Suppressor macrophage treated with lipopolysaccharide for 1 hour (primary cell): ENCODE results near the gene ZNF892.
A peak's percentile ranks its signal among the peaks of the same experiment; 100 is the strongest.

ENCODE experiments used
- DNase-seq, 3 donors: peaks; one replicate each; pipeline ENCODE4 v3.0.0-alpha.2; 2020 to 2022

Gene ZNF892

DNA sequence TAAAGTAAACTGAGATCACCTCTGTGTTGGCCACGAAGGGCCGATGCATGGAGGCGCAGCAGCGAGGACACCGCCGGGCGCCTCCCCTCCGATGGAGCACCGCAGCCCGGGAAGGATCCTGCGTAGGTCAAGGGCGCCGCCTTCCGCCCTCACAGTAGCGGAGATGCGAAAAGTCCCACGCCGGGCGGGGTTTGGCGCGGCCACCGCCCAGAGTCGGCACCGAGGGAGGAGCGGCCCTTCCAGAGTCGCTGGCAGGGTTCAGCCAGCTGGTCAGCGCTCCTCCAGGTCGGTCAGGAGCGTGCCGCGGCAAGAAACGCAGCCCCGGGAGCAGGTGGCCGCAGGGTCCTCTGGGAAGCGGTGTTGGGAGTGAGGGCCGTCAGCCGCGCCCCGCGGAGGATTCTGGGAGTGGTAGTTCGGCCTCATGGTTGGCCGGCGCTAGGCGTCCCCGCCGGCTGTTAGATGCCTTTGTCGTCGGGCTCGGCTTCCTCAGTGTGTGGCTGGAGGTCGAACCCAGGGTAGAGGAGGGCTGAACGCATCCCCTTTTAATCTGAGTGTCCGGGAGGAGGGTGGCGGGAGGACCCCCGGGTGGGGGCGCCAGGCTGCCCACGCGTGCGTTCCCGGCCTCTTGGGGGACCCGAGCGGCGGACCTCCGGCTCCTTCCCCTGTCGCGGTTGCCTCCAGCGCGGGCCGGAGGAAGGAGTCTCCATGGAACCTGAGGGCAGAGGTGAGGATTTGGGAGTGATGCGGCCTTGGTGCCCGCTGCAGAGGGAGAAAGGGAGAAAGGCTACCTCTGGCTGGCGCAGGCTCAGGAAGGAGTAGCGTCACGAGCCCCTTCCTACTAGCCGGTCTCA lies at the start of gene ZNF892:
TSS of gene ZNF892 (plus strand) at position 411 of the 851 bp plus-strand sequence. CDS start at position 706, 295 bp downstream.
- DNase-seq, result peak; percentile 81 to 91 (median 85)

GRCh38 chr2:95158441-95158840 lies 48.9 kb upstream of the ZNF892 start:
- no peak for DNase-seq

- DNase-seq, result peak; percentile 22 to 56 (median 27)
Measured at GRCh38 chr2:95158891-95159619, 48.3 kb upstream of the ZNF892 start.

DNA sequence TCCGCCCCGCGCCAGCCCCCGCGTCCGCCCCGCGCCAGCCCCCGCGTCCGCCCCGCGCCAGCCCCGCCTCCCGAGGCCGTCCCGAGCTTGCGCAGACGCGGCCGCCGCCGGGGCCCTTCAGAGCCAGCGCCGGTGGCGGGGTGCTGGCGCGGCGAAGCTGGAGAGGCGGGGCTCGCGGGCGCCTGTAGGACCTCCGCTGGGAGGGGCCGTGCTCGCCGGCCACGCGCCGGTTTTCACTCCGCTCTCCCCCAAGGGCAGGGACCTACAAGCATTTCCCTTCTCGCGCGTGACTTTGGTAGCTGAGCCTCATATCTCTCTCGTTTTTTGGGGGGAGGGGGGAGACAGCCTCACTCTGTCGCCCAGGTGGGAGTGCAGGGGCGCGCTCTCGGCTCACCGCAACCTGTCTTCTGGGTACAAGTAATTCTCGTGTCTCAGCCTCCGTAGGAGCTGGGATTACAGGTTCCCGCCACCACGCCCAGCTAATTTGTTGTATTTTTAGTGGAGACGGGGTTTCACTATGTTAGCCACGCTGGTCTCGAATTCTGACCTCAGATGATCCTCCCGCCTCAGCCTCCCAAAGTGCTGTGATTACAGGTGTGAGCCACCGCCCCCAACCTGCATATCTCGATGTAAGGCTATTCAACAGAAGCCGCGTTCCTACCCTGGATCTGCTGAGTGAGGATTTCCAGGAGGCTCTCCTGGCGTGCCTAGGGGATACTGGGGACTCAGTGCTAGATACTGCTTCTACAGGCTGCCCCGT lies 47.5 kb upstream of the ZNF892 start, which contains the start of gene ZNF514:
TSS of gene ZNF514 (minus strand) at position 159 of the 760 bp plus-strand sequence. CDS start 6,595 bp downstream, outside the sequence.
- DNase-seq, result peak; percentile 73 to 91 (median 84)

DNA sequence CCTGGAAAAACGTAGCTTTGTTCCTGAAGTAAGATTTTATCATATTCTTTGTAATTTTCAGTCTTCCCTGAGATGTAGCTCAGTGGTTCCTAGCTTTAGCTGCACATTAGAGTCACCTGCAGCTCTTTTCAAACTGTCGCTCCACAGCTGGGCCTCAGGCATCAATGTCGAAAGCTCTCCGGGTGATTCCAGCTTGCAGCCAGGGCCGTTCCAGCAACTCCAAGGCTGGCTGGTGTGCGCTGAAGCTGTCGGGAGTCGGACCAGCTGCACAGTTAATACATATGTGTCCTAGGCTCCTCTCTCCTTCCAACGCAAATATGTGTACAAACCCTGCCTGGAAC lies 42.3 kb upstream of the ZNF892 start:
- no peak for DNase-seq

DNA sequence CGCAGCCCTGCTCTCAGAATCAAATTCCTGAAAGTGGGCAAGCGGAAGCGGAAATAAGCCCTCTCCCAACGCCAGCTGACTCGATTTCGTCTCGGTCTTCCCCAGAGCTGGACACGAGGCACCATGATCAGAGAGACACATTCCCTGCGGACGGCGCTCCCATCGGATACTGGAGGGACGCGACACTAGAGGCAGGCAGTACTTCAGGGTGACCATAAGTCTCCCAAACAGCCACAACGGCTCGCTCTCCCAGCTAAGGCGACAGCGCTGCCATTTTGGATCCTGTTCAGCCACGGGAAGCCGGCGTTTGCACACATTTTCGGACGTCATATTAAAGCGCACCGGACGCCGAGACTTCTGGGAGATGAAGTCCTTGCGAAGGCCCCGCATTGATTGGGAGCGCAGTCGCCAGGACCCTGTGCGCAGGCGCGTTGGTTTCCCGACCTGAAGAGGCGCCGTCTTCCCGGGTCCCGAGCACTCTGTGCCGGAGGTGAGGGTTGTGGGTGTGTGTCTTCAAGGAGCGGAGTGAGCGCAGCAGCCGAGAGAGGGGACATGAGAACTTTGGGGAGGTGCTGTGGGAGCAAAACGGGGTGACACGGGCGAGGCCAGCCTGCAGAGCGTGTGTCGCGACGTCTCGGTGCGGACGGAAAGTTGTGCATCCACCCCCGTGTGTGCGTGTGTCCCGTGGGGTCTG lies 41.8 kb upstream of the ZNF892 start, which contains the start of gene ZNF2:
TSS of gene ZNF2 (plus strand) at position 439 of the 694 bp plus-strand sequence. CDS start 10,418 bp downstream, outside the sequence.
- DNase-seq, result peak; percentile 98 to 99 (median 99)

DNA sequence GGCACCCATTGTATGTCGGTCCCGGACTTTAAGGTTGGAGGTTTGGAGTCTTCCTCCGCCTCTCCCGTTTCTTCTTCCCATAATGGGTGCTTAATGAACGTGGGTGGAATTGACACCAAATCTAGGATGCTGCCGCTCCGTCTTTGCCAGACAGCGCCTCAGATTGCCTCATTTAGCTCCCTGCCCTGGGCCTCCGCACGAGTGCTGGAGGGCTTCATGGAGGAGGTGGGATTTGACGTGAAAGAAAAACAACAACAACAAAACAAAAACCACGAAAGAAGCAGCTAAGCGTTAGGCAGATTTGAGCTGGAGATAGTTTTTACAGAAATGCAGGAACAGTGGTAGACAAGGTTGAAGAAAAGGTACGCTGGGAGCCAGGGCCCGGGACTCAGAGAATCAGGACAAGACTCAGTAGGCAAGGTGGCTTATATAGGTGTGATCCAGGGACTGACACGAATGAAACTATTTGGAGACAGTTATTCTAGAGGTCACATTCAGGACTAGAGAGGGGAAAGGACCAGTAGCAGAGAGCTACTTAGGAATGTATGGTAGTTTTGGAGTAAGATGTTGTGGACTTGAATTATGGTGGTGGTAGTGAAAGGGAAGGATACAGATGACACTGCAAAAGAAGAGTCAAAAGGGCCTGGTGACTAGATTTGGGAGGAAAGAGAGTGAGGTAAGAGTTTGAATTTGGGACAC lies 41.1 kb upstream of the ZNF892 start:
- DNase-seq, result no peak

GRCh38 chr2:95171902-95172301 lies 35.4 kb upstream of the ZNF892 start:
- DNase-seq, result no peak

GRCh38 chr2:95174031-95174542 lies 33.2 kb upstream of the ZNF892 start:
- DNase-seq, result no peak

DNA sequence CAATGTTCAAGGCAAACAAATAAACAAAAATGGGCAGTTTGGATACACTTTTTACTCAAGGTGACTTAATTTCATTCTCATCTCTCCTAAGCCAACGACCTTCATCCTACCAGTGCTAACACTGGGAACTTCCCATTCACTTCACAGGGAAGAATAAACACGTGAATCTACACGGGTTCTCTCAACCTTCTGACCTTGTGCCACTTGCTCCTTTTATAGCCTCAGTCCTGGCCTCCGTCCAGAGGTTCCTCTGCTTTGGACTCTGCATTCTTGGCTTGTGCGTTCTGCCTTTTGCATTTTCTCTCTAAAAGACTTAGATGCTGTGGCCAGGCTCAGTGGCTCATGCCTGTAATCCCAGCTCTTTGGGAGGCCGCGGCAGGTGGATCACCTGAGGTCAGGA lies 27.9 kb upstream of the ZNF892 start:
- DNase-seq, result no peak

- DNase-seq, result no peak
Measured at GRCh38 chr2:95181774-95182173, 25.5 kb upstream of the ZNF892 start.

DNA sequence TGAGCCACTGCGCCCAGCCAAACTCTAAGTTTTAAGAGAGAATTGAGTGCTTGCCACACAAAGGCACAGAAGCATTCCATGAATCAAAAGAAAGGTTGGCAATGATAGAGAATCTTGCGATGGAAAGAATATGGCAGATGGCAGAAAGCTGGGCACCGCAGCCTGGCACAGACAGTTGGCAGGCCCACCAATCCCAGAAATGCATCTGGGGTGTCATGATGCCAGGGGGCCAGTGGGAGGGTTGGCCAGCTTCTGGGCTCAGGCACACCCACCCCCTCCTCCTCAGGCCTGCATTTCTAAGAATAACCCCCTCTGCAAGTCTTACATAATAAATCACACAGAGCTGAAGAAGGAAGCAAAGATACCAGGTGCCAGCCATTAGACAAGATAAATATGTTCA lies 22.1 kb upstream of the ZNF892 start:
- DNase-seq, result no peak

- no peak for DNase-seq
Measured at GRCh38 chr2:95185973-95186372, 21.3 kb upstream of the ZNF892 start.

GRCh38 chr2:95192956-95193355 lies 14.4 kb upstream of the ZNF892 start:
- peak; percentile 37 to 62 (median 46) for DNase-seq

DNA sequence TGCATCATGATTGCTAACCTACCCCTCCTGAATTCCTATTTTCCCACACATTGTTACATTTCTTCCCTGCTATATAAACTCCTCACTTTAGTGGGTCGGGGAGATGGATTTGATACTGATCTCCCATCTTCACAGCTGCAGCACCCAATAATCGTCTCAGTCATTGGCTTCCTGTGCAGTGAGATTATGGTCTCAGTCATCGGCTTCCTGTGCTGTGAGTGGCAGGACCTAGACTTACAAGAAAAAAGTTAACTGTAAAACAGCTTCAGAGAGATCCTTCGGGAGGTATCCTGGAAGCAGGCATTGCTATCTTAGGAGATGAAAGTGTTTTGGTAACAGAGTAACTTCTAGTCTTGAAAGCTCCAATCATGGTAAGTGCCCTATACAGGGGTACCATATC lies 3.4 kb upstream of the ZNF892 start:
- DNase-seq, result no peak

GRCh38 chr2:95204396-95204795 lies 2.9 kb upstream of the ZNF892 start:
- DNase-seq, result no peak

- no peak for DNase-seq
Measured at GRCh38 chr2:95206096-95206495, 1.2 kb upstream of the ZNF892 start.

- DNase-seq, result no peak
Measured at GRCh38 chr2:95208106-95208505, 785 bp downstream of the ZNF892 start.

- no peak for DNase-seq
Measured at GRCh38 chr2:95215018-95215612, 7.8 kb downstream of the ZNF892 start.

DNA sequence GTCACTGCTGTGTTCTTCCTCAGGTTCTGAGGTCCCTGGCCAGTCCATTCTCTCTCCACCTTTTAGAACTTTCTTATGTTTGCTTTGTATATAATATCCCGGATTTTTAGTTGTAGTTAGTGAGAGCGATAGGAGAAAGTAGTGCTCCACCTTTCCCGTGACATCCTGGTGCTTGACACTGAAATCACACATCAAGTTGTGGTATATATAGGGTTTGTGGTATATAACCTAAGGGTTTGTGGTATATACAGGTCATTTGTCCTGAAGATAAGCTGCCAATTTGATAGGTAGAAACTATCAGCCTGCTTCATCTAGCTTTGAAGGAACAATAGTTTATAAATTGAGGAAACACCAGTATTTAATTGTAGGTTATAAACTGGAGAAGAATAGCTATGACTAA lies 13.1 kb downstream of the ZNF892 start:
- DNase-seq, result no peak

DNA sequence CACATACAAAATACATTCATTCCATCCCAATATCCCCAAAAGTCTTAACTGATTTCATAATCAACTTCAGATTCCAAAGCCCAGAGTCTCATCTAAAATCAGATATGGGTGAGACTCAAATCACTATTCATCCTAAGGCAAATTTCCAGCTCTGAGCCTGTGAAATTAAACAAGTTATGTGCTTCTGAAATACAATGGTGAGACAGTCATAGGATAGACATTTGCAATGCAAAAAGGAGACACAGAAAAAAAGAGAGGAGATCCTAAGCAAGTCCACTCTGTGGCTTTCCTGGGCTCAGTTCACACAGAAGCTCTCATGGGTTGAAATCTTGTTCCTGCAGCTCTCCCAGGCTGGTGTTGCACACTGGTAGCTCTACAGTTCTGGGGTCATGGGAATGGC lies 18.3 kb downstream of the ZNF892 start:
- DNase-seq, result no peak
